ENCODE data around the gene GJB4.

GRCh38 chr1:34744851-34745250 lies 14.7 kb upstream of the GJB4 start:
- TF ChIP-seq CTCF (IDR thresholded peaks at IDR 0.05; ENCODE audit: insufficient read depth, low read length) (no peak), SPI1 (IDR thresholded peaks at IDR 0.05; ENCODE audit: borderline replicate concordance, low read depth) (no peak), POLR2AphosphoS5 (IDR thresholded peaks at IDR 0.05; ENCODE audit: low read depth) (no peak), GABPA (IDR thresholded peaks at IDR 0.05; ENCODE audit: low read depth) (no peak)
